GM12872 (cell line): ENCODE results near the gene DYRK1A.

ENCODE experiments used
- TF ChIP-seq, protein P1 (sequence below): IDR thresholded peaks from 3 replicates; pipeline ENCODE4 v1.5.1; 2011; ENCODE audit warnings: low read depth, mild to moderate bottlenecking, low read length, moderate library complexity; ENCODE audit not compliant: insufficient read depth

The DYRK1A gene

DNA sequence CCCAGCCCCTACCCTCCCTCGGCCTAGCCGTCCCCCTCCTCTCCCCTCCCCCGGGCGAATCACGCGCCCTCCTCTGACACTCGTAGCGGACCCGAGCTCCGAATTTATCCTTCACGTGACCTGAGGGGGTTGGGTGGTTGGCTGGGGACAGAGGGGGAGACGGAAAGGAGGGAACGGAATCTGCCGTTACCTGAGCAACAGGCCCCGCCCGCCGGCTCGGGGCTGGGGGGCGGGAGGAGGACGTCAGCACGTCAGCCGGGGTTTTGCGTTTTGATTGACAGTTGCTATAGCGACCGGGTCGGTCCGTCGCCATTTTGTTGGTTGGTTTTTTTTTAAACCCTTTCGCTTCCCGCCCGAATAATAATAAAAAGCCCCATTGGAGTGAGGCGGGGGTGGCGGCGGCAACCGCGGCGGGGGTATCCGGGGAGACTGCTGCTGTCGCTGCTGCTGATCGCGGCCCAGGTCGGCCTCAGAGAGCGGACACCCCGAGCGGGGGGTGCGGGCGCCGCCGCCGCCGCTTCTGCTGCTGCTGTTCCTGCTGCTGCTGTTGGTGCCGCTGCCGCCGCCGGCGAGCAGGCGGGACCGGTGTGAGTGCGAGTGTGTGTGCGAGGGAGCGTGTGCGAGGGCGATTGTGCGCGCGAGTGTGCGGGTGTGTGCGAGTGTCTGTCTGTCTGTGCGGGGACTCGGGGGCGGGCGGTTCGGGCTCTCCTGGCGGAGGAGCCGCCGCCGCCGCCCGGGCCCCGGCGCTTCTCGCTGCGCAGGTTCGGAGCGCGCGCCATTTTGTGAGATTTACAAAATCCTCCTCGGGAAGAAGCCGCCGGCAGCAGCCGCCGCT lies at the start of gene DYRK1A:
DYRK1A (plus strand) TSS at position 292 of the 835 bp plus-strand sequence. CDS start 53,602 bp downstream, outside the sequence.
- TF ChIP-seq, protein P1, sequence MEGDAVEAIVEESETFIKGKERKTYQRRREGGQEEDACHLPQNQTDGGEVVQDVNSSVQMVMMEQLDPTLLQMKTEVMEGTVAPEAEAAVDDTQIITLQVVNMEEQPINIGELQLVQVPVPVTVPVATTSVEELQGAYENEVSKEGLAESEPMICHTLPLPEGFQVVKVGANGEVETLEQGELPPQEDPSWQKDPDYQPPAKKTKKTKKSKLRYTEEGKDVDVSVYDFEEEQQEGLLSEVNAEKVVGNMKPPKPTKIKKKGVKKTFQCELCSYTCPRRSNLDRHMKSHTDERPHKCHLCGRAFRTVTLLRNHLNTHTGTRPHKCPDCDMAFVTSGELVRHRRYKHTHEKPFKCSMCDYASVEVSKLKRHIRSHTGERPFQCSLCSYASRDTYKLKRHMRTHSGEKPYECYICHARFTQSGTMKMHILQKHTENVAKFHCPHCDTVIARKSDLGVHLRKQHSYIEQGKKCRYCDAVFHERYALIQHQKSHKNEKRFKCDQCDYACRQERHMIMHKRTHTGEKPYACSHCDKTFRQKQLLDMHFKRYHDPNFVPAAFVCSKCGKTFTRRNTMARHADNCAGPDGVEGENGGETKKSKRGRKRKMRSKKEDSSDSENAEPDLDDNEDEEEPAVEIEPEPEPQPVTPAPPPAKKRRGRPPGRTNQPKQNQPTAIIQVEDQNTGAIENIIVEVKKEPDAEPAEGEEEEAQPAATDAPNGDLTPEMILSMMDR = no peak

DNA sequence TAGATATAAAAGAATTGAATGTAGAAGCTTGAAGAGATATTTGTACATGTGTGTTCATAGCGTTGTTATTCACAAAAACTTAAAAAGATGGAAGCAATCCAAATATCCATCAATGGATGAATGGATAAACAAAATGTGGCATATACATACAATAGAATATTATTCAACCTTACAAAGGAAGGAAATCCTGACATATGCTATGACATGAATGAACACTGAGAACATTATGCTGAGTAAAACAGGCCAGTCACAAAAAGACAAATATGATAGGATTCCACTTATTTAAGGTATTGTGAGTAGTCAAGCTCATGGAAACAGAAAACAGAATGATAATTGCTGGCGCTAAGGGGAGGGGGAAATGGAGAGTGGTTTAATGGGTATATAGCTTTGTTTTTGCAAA lies 47.0 kb upstream of the DYRK1A start:
- TF ChIP-seq, protein P1 = no peak

- TF ChIP-seq, protein P1 = no peak
These were observed 44.5 kb upstream of the DYRK1A start for GRCh38 chr21:37322084-37322483.

- TF ChIP-seq, protein P1 = no peak
These were observed 42.0 kb upstream of the DYRK1A start for GRCh38 chr21:37324558-37324957.

DNA sequence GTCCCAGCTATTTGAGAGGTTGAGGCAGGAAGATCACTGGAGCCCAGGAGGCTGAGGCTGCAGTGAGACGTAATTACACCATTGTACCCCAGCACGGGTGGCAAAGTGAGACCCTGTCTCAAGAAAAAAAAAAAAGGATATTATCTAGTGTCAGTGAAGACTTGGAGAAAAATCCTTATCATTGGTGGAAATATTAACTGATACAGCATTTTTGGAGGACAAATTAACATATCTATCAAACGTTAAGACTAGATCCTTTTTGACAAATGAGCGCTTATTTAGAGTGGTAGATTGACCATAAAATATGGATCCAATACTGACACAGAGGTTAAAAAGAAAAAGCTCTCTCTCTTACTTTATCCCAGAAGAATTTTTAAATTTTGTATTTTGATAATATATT lies 35.2 kb upstream of the DYRK1A start:
- TF ChIP-seq, protein P1 = no peak

DNA sequence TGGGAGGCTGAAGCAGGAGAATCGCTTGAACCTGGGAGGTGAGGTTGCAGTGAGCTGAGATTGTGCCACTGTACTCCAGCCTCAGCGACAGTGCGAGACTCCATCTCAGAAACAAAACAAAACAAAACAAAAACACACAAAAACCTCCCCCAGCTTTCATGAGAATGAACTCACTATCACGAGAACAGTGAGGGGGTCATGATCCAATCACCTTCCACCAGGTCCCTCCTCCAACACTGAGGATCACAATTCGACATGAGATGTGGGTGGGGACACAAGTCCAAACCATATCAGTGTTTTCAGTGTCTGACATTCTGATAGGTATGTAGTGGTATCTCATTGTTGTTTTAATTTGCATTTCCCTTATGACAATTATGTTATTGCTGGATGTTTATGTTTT lies 31.5 kb upstream of the DYRK1A start:
- TF ChIP-seq, protein P1 = no peak

DNA sequence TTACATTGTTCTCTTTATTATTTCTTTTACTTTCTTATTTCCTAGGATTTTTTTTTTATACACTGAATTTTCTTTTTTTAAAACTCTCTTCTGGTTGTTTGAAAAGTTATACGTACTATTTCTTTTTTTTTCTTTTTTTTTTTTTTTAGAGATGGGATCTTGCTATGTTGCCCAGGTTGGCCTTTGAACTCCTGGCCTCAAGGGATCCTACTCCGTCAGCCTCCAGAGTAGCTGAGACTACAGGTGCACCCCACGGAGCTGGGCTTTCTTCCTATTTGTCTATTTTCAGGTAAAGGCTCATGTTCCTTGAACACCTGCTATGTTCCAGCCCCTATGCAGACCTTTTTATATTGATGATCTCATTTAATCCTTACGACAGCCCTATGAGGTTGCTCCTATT lies 29.4 kb upstream of the DYRK1A start:
- TF ChIP-seq, protein P1 = no peak
